GM08714 (cell line): ENCODE data around the gene LIPT2.

Experiments
- H3K4me3 ChIP-seq: fragments of 200-500 bp; sonication (Bioruptor generic); 2 replicates; pipeline ENCODE4 v1.5.1; 2014; ENCODE audit warnings: mild to moderate bottlenecking, low read length, inconsistent platforms
- ZNF274 ChIP-seq: IDR thresholded peaks from 2 replicates; pipeline ENCODE4 v1.6.1; 2012; ENCODE audit warnings: mild to moderate bottlenecking, low read depth, low read length

The LIPT2 gene

GRCh38 chr11:74465291-74465708, 28.2 kb downstream of the LIPT2 start:
- TF ChIP-seq ZNF274, result no peak
- H3K4me3 ChIP-seq, result no peak overlapping the region

DNA sequence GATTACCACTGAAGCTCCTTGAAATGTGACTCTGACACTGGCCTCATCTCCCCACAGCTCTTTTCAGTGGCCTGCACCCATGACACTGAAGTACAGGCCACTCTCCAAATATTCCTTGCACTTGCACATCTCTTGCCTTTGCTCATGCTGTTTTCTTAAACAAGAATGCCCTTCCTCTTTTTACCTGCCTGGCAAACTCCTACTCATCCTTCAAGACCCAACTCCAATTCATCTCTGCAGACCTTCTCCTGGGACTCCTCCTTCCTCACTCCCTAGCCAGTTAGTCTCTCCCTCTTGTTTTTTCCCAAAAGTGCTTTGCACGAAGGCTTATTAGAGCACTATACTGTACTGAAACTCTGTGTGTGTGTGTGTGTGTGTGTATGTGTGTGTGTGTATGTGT, 28.8 kb downstream of the LIPT2 start:
- no peak overlapping the region for H3K4me3 ChIP-seq
- no peak for TF ChIP-seq ZNF274

GRCh38 chr11:74463216-74463615, 30.3 kb downstream of the LIPT2 start:
- no peak overlapping the region for H3K4me3 ChIP-seq
- TF ChIP-seq ZNF274, result no peak

DNA sequence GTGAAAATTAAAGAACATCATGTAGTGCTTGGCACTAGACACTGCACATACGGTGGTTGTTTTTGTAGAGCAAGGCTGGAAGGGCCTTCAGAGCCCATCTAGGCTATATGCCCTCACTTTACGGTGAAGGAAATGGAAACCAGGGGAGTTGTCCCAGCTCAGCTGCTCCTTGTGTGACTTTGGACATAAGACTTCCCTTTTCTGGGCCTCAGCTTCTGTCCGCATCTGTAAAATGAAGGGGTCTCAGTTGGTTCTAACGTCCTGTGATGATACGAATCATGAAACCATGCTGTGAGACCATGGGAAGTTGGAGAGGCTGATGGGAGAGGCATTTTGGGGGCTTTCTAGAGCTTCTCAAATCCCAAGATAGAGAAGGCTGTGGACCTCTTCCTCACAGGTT, 30.9 kb downstream of the LIPT2 start:
- no peak for TF ChIP-seq ZNF274

DNA sequence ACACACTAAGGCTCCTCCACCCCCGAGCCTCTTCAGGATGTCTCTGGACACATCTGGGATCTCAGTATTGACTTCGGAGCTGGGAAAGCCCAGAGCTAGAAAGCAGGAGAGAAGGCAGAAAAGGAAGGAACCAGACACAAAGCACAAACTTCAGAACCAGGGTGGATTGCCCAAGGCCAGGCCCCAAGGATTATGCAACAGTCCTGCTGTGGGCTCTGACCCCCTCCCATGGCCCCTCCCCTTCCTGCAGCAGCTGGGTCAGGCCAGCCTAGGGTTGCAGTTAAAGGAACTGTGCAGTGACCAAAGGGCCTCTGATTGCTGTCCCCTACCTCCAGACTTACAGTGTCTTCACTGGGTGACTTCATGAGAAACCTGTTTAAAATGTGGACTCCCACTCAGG, 31.5 kb downstream of the LIPT2 start:
- H3K4me3 ChIP-seq, result no peak overlapping the region
- no peak for TF ChIP-seq ZNF274

More for the DNA sequence above, 30.9 kb downstream of the LIPT2 start:
- H3K4me3 ChIP-seq, result no peak overlapping the region

- TF ChIP-seq ZNF274, result no peak
Measured at GRCh38 chr11:74460481-74461154, 32.9 kb downstream of the LIPT2 start.

GRCh38 chr11:74460065-74460464, 33.5 kb downstream of the LIPT2 start:
- no peak for TF ChIP-seq ZNF274
- H3K4me3 ChIP-seq, result no peak overlapping the region

More at GRCh38 chr11:74460481-74461154, 32.9 kb downstream of the LIPT2 start:
- H3K4me3 ChIP-seq, result no peak overlapping the region

- H3K4me3 ChIP-seq, result no peak overlapping the region
- TF ChIP-seq ZNF274, result no peak
Measured at GRCh38 chr11:74459584-74459983, 33.9 kb downstream of the LIPT2 start.

DNA sequence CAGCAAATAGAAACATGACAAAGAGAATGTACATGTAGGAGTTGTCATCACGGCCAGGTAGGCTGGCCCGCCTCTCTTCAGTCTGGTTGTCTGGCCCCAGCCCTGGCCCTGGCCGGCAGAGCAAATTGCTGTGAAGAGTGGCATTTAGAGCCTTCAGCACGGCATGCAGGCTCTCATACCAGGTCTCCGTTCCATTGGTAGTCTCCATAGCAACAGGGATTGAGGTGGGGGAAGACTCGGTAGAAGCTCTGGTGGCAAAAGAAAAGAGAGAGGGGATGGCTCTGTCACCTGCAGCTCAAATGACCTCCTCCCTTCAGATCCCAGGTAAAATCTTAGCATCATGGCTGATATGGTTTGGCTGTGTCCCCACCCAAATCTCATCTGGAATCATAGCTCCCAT, 36.2 kb downstream of the LIPT2 start:
- TF ChIP-seq ZNF274, result no peak
- H3K4me3 ChIP-seq, result no peak overlapping the region

DNA sequence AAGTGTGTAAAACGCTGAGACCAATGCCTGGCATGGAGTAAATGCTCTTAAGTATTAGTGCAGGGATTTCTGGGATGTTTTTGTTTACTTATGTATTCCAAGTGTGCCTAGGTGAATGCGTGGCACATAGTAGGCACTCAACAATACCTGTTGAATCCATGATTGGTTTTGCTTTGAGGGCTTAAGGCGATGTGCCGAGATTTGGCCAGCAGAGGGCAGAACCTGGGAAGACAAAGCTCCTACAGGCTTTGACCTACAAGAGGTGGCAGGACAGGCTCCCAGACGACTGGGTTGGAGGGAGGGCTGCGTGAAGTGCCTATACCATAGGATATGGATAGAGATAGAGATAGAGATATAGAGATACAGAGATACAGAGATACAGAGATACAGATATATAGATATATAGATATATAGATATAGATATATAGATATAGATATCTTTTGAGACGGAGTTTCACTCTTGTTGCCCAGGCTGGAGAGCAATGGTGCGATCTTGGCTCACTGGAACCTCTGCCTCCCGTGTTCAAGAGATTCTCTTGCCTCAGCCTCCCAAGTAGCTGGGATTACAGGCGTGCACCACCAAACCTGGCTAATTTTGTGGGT, 40.0 kb downstream of the LIPT2 start:
- no peak for TF ChIP-seq ZNF274
- H3K4me3 ChIP-seq, result no peak overlapping the region

DNA sequence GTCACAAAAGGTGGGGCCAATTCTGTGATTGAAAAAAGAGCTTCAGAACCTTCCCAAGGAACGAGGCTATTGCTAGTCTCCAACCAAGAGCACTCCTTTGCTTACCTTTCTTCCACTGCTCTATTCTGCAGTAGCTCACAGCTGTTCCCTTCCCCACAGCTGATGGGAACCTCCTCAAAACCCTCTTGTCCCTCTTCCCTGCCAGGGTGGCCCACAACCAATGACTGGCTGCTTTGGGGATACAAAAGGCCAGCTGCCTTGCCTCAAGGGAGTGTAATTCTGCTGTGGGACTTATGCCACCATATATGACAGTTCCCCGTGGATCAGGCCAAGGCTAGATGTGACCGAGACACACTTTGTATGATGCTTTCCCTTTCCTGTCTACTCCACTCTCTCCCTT, 41.2 kb downstream of the LIPT2 start:
- H3K4me3 ChIP-seq, result no peak overlapping the region
- TF ChIP-seq ZNF274, result no peak

DNA sequence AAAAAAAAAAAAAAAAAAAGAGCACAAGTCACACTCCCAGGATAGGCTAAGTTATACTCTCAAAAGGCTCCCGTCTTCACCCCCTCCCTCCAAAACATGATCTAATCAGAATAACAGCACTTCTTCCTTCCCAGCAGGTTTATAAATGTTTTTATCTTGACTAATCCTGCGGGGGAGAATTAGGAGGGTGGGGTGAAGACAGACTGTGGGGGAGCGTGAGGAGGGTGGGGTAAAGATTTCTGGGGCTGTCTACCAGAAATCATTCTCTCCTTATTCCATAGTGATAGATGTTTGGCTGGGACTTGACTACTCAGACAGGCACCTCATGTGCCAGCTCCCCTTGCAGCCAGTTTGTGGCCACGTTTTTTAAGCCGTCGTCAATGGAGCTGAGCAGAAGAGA, 43.2 kb downstream of the LIPT2 start:
- no peak overlapping the region for H3K4me3 ChIP-seq
- no peak for TF ChIP-seq ZNF274

GRCh38 chr11:74449369-74449931, 44.1 kb downstream of the LIPT2 start:
- H3K4me3 ChIP-seq, result no peak overlapping the region
- no peak for TF ChIP-seq ZNF274

DNA sequence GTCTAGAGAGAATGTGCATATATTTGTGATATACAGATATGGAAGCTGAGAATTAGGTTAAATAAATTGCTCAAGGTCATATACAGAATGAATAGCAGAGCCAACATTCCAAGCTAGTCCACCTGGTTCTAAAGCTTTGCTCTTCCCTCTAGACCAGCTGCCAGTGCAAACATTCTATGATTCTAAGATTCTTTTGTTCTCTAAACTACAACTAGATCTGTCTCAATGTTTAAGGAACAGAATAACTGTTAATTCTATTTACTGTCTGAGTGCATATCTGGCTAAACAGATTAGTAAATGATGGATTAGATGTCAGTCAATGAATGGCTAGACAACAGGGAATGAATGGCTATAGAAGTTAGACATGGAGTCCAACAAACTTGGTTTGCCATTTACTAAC, 45.8 kb downstream of the LIPT2 start:
- TF ChIP-seq ZNF274, result no peak
- H3K4me3 ChIP-seq, result no peak overlapping the region

DNA sequence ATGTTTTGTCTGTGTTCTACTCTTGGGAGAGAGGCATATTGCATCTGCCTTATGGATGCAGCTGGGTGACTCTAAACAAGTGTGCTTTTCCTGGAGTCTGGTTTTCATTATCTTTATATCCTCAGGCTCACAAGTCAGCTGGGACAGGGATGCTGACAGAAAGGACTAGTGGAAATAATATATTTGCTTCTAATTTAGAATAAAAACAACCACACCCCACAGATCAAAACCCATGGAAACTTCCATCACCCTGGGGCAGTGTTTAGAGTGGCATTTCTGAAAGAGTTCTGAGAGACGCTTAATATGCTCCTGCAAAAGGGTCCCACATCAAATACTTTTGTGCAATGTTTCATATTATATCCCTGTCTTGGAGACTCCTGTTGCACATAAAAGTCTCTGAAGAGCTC, 47.0 kb downstream of the LIPT2 start:
- no peak for TF ChIP-seq ZNF274
- no peak overlapping the region for H3K4me3 ChIP-seq
